ENCODE data around the gene TMEM225B. TPM values are rescaled to one million over a fixed set of nuclear protein-coding genes. Genes with fewer than 3 reads are reported as not detected.
"Not testable (repeated sequence)": the region's sequence is repeated elsewhere in the genome, so short reads cannot be mapped to it uniquely, and the experiment has no call there.

TMEM225B gene
- total RNA-seq, 1 donor from 2014 or later = not detected

DNA sequence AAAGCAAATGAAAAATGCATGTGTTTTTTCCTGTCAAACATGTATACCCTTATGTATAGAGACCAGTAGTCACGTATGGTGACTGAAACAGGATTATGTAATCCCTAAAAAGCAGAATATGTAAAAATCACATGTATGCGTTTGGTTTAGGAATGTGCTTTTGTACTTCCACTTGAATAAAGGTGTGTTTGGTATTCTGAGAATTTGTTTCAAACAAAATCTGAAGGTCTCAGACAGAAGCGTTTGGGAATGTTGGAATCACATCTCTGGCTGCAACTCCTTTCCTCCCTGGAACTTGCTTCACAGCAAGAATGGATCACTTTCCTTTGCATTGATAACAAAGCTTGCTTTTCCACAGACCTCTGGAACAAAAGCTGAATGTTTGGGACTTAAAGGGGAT, 21.8 kb upstream of the TMEM225B start:
- DNase-seq (ENCODE audit: low spot score in 2 of 2) = no peak
- no peak for FAIRE-seq

GRCh38 chr7:99579281-99579955, 18.6 kb upstream of the TMEM225B start:
- no peak for FAIRE-seq

GRCh38 chr7:99579956-99580777, 17.9 kb upstream of the TMEM225B start:
- FAIRE-seq = no peak

More at GRCh38 chr7:99579281-99579955, 18.6 kb upstream of the TMEM225B start:
- no peak for DNase-seq (ENCODE audit: low spot score in 2 of 2)

DNA sequence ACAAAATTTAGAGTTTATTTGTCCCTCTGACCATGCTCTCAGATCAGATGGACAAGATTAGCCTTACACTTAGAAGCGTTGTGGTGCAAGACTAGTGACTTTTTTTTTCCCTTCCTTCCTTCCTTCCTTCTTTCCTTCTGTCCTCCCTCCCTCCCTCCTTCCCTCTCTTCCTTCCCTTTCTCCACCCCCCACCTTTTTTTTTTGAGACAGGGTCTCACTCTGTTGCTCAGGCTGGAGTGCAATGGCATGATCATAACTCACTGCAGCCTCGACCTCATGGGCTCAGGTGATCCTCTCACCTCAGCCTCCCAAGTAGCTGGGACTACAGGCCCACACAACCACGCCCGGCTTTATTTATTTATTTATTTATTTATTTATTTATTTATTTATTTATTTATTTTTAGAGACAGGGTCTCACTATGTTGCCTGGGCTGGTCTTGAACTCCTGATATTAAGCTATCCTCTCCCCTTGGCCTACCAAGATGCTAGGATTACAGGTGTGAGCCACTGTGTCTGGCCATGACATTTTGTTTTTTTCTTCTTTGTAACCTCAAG, 17.2 kb upstream of the TMEM225B start:
- DNase-seq (ENCODE audit: low spot score in 2 of 2); FAIRE-seq: not testable (repeated sequence)

More at GRCh38 chr7:99579956-99580777, 17.9 kb upstream of the TMEM225B start:
- peak in 1 of 2 donors; percentile 30 for DNase-seq (ENCODE audit: low spot score in 2 of 2)

DNA sequence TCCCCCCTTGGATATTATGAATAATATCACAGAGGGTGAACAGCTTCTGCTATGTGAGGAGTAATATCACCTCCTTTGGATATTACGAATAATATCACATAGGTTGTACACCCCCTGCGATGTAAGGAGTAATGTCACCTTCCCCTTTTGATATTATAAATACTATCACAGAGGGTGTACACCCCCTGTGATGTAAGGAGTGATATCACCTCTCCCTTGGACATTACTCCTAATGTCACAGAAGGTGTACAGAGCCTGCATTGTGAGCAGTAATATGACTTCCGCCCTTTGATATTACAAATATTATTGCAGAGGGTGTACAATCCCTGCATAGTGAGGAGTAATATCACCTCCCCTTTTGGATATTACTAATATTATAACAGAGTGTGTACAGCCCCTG, 9.2 kb upstream of the TMEM225B start:
- FAIRE-seq = no peak
- DNase-seq (ENCODE audit: low spot score in 2 of 2) = no peak

DNA sequence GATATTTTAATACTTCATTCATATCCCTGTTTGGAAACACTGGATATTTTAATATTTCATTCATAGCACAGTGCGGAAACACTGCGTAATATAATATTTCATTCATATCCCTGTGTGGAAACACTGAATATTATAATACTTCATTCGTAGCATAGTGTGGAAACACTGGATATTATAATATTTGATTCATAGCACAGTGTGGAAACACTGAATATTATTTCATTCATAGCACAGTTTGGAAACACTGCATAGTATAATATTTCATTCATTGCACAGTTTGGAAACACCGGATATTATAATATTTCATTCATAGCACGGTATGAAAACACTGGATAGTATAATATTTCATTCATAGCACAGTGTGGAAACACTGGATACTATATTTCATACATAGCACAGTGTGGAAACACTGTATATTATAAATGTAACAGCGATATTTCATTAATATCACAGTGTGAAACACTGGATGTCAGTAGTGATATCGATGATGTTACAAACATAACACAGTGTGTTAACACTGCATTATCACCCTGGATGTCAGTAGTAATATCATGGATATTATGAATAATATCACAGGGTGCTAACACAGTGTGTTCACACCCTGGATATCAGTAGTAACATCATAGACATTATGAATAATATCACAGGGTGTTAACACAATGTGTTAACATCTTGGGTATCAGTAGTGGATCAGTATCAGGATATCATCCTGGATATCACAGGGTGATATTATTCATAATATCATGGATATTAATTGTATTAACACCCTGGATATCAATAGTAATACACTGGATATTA, 2.9 kb upstream of the TMEM225B start:
- FAIRE-seq = no peak
- no peak for DNase-seq (ENCODE audit: low spot score in 2 of 2)

DNA sequence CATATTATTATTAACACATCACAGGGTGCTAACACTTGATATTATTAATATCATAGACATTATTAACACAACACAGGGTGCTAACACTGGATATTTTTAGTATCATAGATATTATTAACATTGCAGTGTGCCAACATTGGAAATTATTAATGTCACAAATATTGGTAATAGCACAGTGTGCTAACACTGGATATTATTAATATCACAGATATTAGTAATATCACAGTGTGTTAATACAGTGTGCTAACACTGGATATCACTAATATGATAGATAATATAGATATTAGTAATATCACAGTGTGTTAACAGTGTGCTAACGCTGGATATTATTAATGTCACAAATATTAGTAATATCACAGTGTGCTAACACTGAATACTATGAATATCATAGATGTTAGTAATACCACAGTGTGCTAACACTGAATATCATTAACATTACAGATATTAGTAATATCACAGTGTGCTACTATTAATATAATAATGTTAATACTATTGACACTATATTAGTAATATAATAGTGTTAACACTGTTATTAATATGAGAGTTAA, 1.6 kb upstream of the TMEM225B start:
- FAIRE-seq (no peak), DNase-seq (ENCODE audit: low spot score in 2 of 2) (no peak)

- no peak for FAIRE-seq
- DNase-seq (ENCODE audit: low spot score in 2 of 2) = no peak
These were observed 1.8 kb downstream of the TMEM225B start for GRCh38 chr7:99599836-99600235.

DNA sequence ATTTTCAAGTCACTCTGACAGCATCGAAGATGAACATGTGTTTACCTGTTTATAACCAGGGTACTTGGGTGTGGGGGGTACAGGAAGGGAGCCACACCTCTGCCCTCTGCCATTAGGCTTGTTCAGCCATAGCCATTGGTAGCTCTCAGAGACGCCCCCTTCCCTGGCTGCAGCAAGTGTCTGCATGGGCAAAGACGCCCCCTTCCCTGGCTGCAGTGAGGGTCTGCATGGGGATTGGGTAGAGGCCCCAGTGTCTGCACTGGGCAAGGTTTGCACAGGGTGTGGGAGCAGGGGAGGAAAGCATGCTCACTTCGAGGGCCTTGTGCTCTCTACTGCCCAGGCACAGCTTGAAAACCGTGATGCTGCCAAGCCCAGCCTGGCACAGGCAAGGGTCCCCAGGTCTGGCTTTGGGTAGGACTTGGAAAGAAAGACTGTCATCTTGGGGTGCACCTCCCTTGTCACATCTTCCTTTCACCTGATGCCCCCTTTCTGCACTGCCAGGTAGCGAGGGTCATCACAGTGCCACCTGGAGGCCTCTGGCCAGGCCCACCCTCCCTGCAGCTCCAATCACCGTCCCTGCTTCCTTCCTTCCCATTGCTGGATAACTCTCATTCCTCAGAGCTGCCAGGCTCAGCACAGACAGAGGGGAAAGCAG, 3.7 kb downstream of the TMEM225B start:
- FAIRE-seq = no peak
- no peak for DNase-seq (ENCODE audit: low spot score in 2 of 2)

GRCh38 chr7:99605527-99605926, 7.5 kb downstream of the TMEM225B start:
- FAIRE-seq (no peak), DNase-seq (ENCODE audit: low spot score in 2 of 2) (no peak)

GRCh38 chr7:99606531-99606930, 8.5 kb downstream of the TMEM225B start:
- FAIRE-seq = no peak
- no peak for DNase-seq (ENCODE audit: low spot score in 2 of 2)

DNA sequence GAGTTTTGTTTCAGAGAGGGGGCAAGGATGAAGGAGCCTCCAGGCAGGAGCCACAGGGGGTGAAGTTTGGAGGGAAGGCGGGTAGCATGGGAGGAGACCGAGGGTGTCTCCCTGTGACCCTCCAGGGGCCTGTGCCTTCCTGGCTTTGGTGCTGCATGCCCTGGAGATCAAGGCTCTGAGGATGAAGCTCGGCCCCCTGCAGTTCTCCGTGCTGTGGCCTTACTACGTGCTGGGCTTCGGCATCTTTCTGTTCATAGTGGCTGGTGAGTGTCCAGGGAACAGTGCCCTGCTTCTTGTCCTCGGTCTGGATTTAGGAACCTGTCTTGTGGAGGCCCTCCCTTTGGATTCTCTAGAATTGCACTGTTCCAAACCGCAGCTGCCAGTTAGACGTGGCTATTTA, 9.5 kb downstream of the TMEM225B start:
- DNase-seq (ENCODE audit: low spot score in 2 of 2) = no peak
- no peak for FAIRE-seq

DNA sequence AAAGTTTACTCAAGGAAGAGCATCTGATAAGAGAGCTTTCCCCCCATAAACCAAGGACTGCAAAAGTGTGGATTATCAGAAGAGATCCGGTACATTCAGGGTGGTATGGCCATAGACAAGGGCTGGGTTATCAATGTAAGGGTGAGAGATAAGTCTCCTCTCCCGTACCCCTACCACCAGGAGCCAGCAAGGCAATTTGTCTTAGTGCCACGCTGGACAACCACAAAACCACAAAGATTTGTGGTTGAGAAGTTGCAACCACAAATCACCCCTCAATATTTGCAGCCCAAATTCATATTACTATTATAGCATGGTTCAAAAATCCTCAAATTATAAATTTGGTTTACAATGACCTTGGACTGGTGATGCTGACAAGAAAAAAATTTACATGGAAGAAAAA, 16.4 kb downstream of the TMEM225B start:
- DNase-seq (ENCODE audit: low spot score in 2 of 2) (no peak), FAIRE-seq (no peak)

DNA sequence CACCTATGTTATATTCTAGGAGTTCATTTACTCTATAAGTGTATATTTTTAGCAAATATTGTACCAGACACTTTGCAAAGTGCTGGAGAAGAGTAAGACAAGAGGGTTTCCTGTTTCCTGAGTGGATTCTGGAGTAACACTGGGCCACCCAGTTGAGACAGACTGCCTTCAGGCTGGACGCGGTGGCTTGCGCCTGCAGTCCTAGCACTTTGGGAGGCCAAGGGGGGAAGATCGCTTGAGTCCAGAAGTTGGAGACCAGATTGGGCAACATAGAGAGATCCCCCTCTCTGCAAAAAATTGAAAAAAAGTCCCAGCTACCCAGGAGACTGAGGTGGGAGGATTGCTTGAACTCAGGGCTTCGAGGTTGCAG, 17.9 kb downstream of the TMEM225B start:
- no peak for FAIRE-seq

GRCh38 chr7:99616359-99617191, 18.5 kb downstream of the TMEM225B start, which contains the start of gene ZSCAN25:
Gene ZSCAN25 (plus strand): TSS chr7:99616946. CDS start chr7:99619607, 2,661 bp downstream.
- DNase-seq (ENCODE audit: low spot score in 2 of 2) = peak; percentile 83 to 90
- no peak for FAIRE-seq

More for the DNA sequence above, 17.9 kb downstream of the TMEM225B start:
- DNase-seq (ENCODE audit: low spot score in 2 of 2) = no peak

- FAIRE-seq (no peak), DNase-seq (ENCODE audit: low spot score in 2 of 2) (no peak)
These were observed 19.2 kb downstream of the TMEM225B start for GRCh38 chr7:99617192-99617781.

GRCh38 chr7:99618726-99619125, 20.7 kb downstream of the TMEM225B start:
- DNase-seq (ENCODE audit: low spot score in 2 of 2) (no peak), FAIRE-seq (no peak)

DNA sequence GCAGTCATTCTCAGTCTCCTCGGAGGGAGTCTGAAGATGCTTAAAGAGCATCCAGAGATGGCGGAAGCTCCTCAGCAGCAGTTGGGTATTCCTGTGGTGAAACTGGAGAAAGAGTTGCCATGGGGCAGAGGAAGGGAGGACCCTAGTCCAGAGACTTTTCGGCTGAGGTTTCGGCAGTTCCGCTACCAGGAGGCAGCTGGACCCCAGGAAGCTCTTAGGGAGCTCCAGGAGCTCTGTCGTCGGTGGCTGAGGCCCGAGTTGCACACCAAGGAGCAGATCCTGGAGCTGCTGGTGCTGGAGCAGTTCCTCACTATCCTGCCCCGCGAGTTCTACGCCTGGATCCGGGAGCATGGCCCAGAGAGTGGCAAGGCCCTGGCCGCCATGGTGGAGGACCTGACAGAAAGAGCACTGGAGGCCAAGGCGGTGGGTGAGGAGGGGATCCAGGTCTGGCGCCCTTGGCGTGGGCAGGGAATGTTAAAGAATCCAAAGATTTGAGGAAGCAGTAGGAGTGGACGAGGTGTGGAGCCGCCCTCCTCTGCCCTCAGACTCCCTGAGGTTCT, 21.6 kb downstream of the TMEM225B start:
- FAIRE-seq (no peak), DNase-seq (ENCODE audit: low spot score in 2 of 2) (no peak)

Data from frontal cortex (tissue), 4 donors.